Measurements from ENCODE around the gene RTCA.
"Not testable (repeated sequence)": the region's sequence is repeated elsewhere in the genome, so short reads cannot be mapped to it uniquely, and the experiment has no call there.

Gene RTCA

DNA sequence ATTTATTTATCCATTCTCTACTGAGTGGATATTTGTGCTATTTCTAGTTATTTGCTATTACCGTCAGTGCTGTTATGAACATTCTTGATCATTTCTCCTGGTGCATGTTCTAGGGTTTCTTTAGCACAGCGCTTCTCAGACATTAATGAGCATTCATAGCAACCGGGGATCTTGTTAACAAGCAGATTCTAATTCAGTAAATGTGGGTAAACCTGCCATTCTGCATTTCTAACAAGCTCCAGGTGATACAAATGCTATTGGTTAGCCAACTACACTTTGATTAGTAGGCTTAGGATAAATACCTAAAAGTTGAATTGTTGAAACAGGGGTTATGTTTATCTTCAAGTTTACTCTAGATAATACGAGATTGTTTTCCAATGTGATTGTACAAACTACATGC is 13.1 kb upstream of the RTCA start:
- DNase-seq, result no peak
- ChIA-PET CTCF (no interaction called here), POLR2A (no interaction called here)
- H3K4me3 ChIP-seq (ENCODE audit: control insufficient read depth in 1 of 7, extremely low read depth in 1 of 7, insufficient read depth in 4 of 7, low read depth in 2 of 7, low read length in 6 of 7), result no peak overlapping the region
- no peak overlapping the region for H3K27ac ChIP-seq (ENCODE audit: insufficient read depth in 1 of 2, low read depth in 1 of 2, low read length in 2 of 2, poor library complexity in 1 of 2, severe bottlenecking in 2 of 2)
- H3K27me3 ChIP-seq (replicated peaks in 2 of 5; ENCODE audit: control insufficient read depth in 4 of 5, insufficient read depth in 5 of 5, low read length in 4 of 5), result no peaks in the 10 kb centered on the region
- H3K9me3 ChIP-seq (ENCODE audit: control extremely low read depth in 1 of 5, control insufficient read depth in 4 of 5, insufficient read depth in 2 of 5, low read depth in 1 of 5, low read length in 4 of 5), result no peaks in the 10 kb centered on the region
- H3K36me3 ChIP-seq (ENCODE audit: control insufficient read depth in 4 of 4, insufficient read depth in 4 of 4, low read length in 3 of 4), result no peaks in the 10 kb centered on the region
- WGBS (ENCODE audit: insufficient coverage), result 80% methylated on average over 1 of the region's 4 CpGs
- H3K4me1 ChIP-seq (ENCODE audit: control extremely low read depth in 1 of 4, control insufficient read depth in 4 of 4, insufficient read depth in 4 of 4, low read length in 3 of 4), result peaks cover 2 to 22% (median 13%) of the 10 kb centered on the region in 4 experiments

DNA sequence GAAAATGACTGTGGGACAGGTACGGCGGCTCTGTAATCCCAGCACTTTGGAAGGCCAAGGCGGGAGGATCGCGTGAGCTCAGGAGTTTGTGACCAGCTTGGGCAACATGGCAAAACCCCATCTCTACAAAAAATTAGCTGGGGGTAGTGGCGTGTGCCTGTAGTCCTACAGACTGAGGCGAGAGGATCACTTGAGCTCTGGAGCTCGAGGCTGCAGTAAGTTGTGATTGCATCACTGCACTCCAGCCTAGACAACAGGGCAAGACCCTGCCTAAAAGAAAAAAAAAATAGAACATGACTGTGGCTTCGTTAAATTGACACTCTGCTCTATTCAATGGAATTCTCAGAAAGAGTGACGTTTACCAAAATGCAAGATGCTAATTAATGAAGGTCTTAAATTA is 12.5 kb upstream of the RTCA start:
- POLR2A ChIA-PET, result no interaction called here

DNA sequence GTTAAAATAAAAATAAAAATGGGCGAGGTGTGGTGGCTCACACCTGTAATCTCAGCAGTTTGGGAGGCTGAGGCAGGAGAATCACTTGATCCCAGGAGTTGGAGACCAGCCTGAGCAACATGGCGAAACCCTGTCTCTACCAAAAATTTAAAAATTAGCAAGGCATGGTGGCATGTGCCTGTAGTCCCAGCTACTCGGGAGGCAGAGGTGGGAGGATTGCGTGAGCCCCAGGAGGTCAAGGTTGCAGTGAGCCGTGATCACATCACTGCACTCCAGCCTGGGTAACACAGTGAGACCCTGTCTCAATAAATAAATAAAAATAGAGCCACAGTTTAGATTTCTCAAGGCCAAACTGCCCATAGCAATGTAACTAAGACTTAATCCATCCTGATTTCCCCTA is 9.7 kb upstream of the RTCA start:
- 100% methylated on average over 4 of the region's 5 CpGs for WGBS (ENCODE audit: insufficient coverage)
- H3K36me3 ChIP-seq (ENCODE audit: control insufficient read depth in 4 of 4, insufficient read depth in 4 of 4, low read length in 3 of 4); H3K9me3 ChIP-seq (ENCODE audit: control extremely low read depth in 1 of 5, control insufficient read depth in 4 of 5, insufficient read depth in 2 of 5, low read depth in 1 of 5, low read length in 4 of 5); POLR2A ChIA-PET; DNase-seq; H3K27ac ChIP-seq (ENCODE audit: insufficient read depth in 1 of 2, low read depth in 1 of 2, low read length in 2 of 2, poor library complexity in 1 of 2, severe bottlenecking in 2 of 2); H3K4me1 ChIP-seq (ENCODE audit: control extremely low read depth in 1 of 4, control insufficient read depth in 4 of 4, insufficient read depth in 4 of 4, low read length in 3 of 4); H3K27me3 ChIP-seq (replicated peaks in 2 of 5; ENCODE audit: control insufficient read depth in 4 of 5, insufficient read depth in 5 of 5, low read length in 4 of 5); CTCF ChIA-PET; H3K4me3 ChIP-seq (ENCODE audit: control insufficient read depth in 1 of 7, extremely low read depth in 1 of 7, insufficient read depth in 4 of 7, low read depth in 2 of 7, low read length in 6 of 7): not testable (repeated sequence)

More for the DNA sequence above, 12.5 kb upstream of the RTCA start:
- Histone ChIP-seq H3K4me1 (ENCODE audit: control extremely low read depth in 1 of 4, control insufficient read depth in 4 of 4, insufficient read depth in 4 of 4, low read length in 3 of 4) (peaks cover 2 to 21% (median 11%) of the 10 kb centered on the region in 4 experiments), H3K27ac (ENCODE audit: insufficient read depth in 1 of 2, low read depth in 1 of 2, low read length in 2 of 2, poor library complexity in 1 of 2, severe bottlenecking in 2 of 2) (no peak overlapping the region), H3K36me3 (ENCODE audit: control insufficient read depth in 4 of 4, insufficient read depth in 4 of 4, low read length in 3 of 4) (no peaks in the 10 kb centered on the region), H3K4me3 (ENCODE audit: control insufficient read depth in 1 of 7, extremely low read depth in 1 of 7, insufficient read depth in 4 of 7, low read depth in 2 of 7, low read length in 6 of 7) (no peak overlapping the region), H3K27me3 (replicated peaks in 2 of 5; ENCODE audit: control insufficient read depth in 4 of 5, insufficient read depth in 5 of 5, low read length in 4 of 5) (no peaks in the 10 kb centered on the region), H3K9me3 (ENCODE audit: control extremely low read depth in 1 of 5, control insufficient read depth in 4 of 5, insufficient read depth in 2 of 5, low read depth in 1 of 5, low read length in 4 of 5) (no peaks in the 10 kb centered on the region)
- 88% methylated on average over 10 of the region's 10 CpGs for WGBS (ENCODE audit: insufficient coverage)
- DNase-seq, result no peak
- CTCF ChIA-PET, result no interaction called here

DNA sequence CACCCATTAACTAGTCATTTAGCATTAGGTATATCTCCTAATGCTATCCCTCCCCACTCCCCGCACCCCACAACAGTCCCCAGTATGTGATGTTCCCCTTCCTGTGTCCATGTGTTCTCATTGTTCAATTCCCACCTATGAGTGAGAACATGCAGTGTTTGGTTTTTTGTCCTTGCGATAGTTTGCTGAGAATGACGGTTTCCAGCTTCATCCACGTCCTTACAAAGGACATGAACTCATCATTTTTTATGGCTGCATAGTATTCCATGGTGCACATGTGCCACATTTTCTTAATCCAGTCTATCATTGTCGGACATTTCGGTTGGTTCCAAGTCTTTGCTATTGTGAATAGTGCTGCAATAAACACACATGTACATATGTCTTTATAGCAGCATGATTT is 7.6 kb upstream of the RTCA start:
- 100% methylated on average over 3 of the region's 6 CpGs for WGBS (ENCODE audit: insufficient coverage)
- DNase-seq; H3K27ac ChIP-seq (ENCODE audit: insufficient read depth in 1 of 2, low read depth in 1 of 2, low read length in 2 of 2, poor library complexity in 1 of 2, severe bottlenecking in 2 of 2); H3K4me3 ChIP-seq (ENCODE audit: control insufficient read depth in 1 of 7, extremely low read depth in 1 of 7, insufficient read depth in 4 of 7, low read depth in 2 of 7, low read length in 6 of 7); H3K36me3 ChIP-seq (ENCODE audit: control insufficient read depth in 4 of 4, insufficient read depth in 4 of 4, low read length in 3 of 4); CTCF ChIA-PET; POLR2A ChIA-PET; H3K27me3 ChIP-seq (replicated peaks in 2 of 5; ENCODE audit: control insufficient read depth in 4 of 5, insufficient read depth in 5 of 5, low read length in 4 of 5); H3K9me3 ChIP-seq (ENCODE audit: control extremely low read depth in 1 of 5, control insufficient read depth in 4 of 5, insufficient read depth in 2 of 5, low read depth in 1 of 5, low read length in 4 of 5); H3K4me1 ChIP-seq (ENCODE audit: control extremely low read depth in 1 of 4, control insufficient read depth in 4 of 4, insufficient read depth in 4 of 4, low read length in 3 of 4): not testable (repeated sequence)

DNA sequence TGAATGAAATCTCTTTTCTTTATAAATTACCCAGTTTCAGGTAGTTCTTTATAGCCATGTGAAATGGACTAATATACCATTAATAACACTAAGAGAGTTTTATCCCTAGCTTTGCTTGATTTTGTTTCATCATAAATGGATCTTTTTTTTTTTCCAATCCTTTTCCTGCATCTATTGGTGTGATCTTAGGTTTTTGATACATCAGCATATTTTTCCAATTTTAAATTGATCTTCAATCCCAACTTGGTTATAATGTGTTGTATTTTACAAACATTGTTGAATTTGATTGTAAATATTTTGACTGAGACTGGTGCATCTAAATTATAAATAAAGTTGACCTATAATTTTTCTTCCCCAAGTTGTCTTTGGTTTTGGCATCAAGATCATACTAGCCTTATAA is 4.3 kb upstream of the RTCA start:
- Histone ChIP-seq H3K27ac (ENCODE audit: insufficient read depth in 1 of 2, low read depth in 1 of 2, low read length in 2 of 2, poor library complexity in 1 of 2, severe bottlenecking in 2 of 2) (no peak overlapping the region), H3K27me3 (replicated peaks in 2 of 5; ENCODE audit: control insufficient read depth in 4 of 5, insufficient read depth in 5 of 5, low read length in 4 of 5) (no peaks in the 10 kb centered on the region), H3K36me3 (ENCODE audit: control insufficient read depth in 4 of 4, insufficient read depth in 4 of 4, low read length in 3 of 4) (peaks cover 0 to 4% (median 1%) of the 10 kb centered on the region in 4 experiments), H3K4me3 (ENCODE audit: control insufficient read depth in 1 of 7, extremely low read depth in 1 of 7, insufficient read depth in 4 of 7, low read depth in 2 of 7, low read length in 6 of 7) (no peak overlapping the region), H3K4me1 (ENCODE audit: control extremely low read depth in 1 of 4, control insufficient read depth in 4 of 4, insufficient read depth in 4 of 4, low read length in 3 of 4) (peaks cover 5 to 10% (median 7%) of the 10 kb centered on the region in 4 experiments), H3K9me3 (ENCODE audit: control extremely low read depth in 1 of 5, control insufficient read depth in 4 of 5, insufficient read depth in 2 of 5, low read depth in 1 of 5, low read length in 4 of 5) (peaks cover 0 to 10% (median 0%) of the 10 kb centered on the region in 5 experiments)
- POLR2A ChIA-PET, result no interaction called here
- CTCF ChIA-PET, result interaction anchor here (1.0 kb wide), 1 partner anchor 97 kb away, joined by 3 read pairs; no protein-coding TSS in a partner anchor
- no peak for DNase-seq

DNA sequence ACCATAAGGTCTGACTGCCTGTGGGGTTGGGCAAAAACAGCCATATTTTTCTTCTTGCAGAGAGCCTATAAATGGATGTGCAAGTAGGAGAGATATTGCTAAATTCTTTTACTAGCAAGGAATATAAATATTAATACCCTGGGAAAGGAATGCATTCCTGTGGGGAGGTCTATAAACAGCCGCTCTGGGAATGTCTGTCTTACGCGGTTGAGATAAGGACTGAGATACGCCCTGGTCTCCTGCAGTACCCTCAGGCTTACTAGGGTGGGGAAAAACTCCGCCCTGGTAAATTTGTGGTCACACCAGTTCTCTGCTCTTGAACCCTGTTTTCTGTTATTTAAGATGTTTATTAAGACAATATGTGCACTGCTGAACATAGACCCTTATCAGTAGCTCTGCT is 1.9 kb upstream of the RTCA start:
- H3K27ac ChIP-seq (ENCODE audit: insufficient read depth in 1 of 2, low read depth in 1 of 2, low read length in 2 of 2, poor library complexity in 1 of 2, severe bottlenecking in 2 of 2); POLR2A ChIA-PET; H3K27me3 ChIP-seq (replicated peaks in 2 of 5; ENCODE audit: control insufficient read depth in 4 of 5, insufficient read depth in 5 of 5, low read length in 4 of 5); H3K4me3 ChIP-seq (ENCODE audit: control insufficient read depth in 1 of 7, extremely low read depth in 1 of 7, insufficient read depth in 4 of 7, low read depth in 2 of 7, low read length in 6 of 7): not testable (repeated sequence)
- Histone ChIP-seq H3K4me1 (ENCODE audit: control extremely low read depth in 1 of 4, control insufficient read depth in 4 of 4, insufficient read depth in 4 of 4, low read length in 3 of 4) (peaks cover 12 to 24% (median 14%) of the 10 kb centered on the region in 4 experiments), H3K36me3 (ENCODE audit: control insufficient read depth in 4 of 4, insufficient read depth in 4 of 4, low read length in 3 of 4) (peaks cover 5 to 20% (median 11%) of the 10 kb centered on the region in 4 experiments), H3K9me3 (ENCODE audit: control extremely low read depth in 1 of 5, control insufficient read depth in 4 of 5, insufficient read depth in 2 of 5, low read depth in 1 of 5, low read length in 4 of 5) (peaks cover 0 to 10% (median 0%) of the 10 kb centered on the region in 5 experiments)
- 89% methylated on average over 3 of the region's 5 CpGs for WGBS (ENCODE audit: insufficient coverage)
- DNase-seq, result peak in 1 of 3 donors; percentile 8
- CTCF ChIA-PET, result interaction anchor here (2.6 kb wide), 1 partner anchor 15 kb away, joined by 8 read pairs; the partner anchor contains the start of gene DBT

DNA sequence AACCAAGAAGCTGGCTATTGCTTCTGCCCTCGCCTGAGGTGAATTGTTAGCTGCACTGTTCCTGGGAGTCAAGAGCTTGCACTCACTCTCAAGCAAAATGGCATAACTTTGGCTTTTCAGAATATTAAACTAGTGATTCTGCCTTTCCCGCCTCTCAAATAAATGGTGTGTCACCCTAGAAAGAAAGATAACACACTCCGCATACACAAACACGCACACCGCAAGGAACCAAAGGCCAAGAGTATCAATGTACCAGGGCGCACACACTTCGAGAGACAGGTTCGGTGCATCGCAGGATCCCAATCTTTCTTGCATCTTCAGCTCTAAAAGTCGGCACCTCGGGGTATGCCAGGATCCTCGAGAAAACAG is 470 bp upstream of the RTCA start:
- ChIA-PET CTCF (interaction anchor here (0.9 to 3.0 kb wide), 7 partner anchors 9 to 194 kb away, joined by 3 to 15 read pairs (median 5); partner anchors contain the start of genes CDC14A and DBT), POLR2A (interaction anchor here (0.6 to 1.6 kb wide), 3 partner anchors 16 to 95 kb away, joined by 3 to 10 read pairs (median 4); partner anchors contain the start of gene DBT)
- H3K4me3 ChIP-seq (ENCODE audit: control insufficient read depth in 1 of 7, extremely low read depth in 1 of 7, insufficient read depth in 4 of 7, low read depth in 2 of 7, low read length in 6 of 7), result peak overlapping the region; percentile 68 to 96 (median 92)
- peak overlapping the region; percentile 65 to 93 for H3K27ac ChIP-seq (ENCODE audit: insufficient read depth in 1 of 2, low read depth in 1 of 2, low read length in 2 of 2, poor library complexity in 1 of 2, severe bottlenecking in 2 of 2)
- H3K9me3 ChIP-seq (ENCODE audit: control extremely low read depth in 1 of 5, control insufficient read depth in 4 of 5, insufficient read depth in 2 of 5, low read depth in 1 of 5, low read length in 4 of 5), result peaks cover 0 to 10% (median 0%) of the 10 kb centered on the region in 5 experiments
- peak in 1 of 3 donors; percentile 66 for DNase-seq
- H3K36me3 ChIP-seq (ENCODE audit: control insufficient read depth in 4 of 4, insufficient read depth in 4 of 4, low read length in 3 of 4), result peaks cover 7 to 25% (median 19%) of the 10 kb centered on the region in 4 experiments
- H3K27me3 ChIP-seq (replicated peaks in 2 of 5; ENCODE audit: control insufficient read depth in 4 of 5, insufficient read depth in 5 of 5, low read length in 4 of 5), result no peaks in the 10 kb centered on the region
- peaks cover 12 to 24% (median 14%) of the 10 kb centered on the region in 4 experiments for H3K4me1 ChIP-seq (ENCODE audit: control extremely low read depth in 1 of 4, control insufficient read depth in 4 of 4, insufficient read depth in 4 of 4, low read length in 3 of 4)
- 2% methylated on average over 12 of the region's 12 CpGs for WGBS (ENCODE audit: insufficient coverage)
